Measurements from ENCODE around the gene EXOSC7. TPM values are rescaled to one million over a fixed set of nuclear protein-coding genes. Genes with fewer than 3 reads are reported as not detected.

Gene EXOSC7
- total and polyA plus RNA-seq, 9 of the 15 experiments (the other 6 are each of a cell fraction or from before 2014, with no cell fraction given) = 88.5 to 237 (median 112) TPM

- Histone ChIP-seq H3K9me1 (ENCODE audit: control insufficient read depth, insufficient read depth, low read length) (no peaks in the 10 kb centered on the region), H3K4me1 (replicated peaks in 1 of 2; ENCODE audit: control insufficient read depth in 2 of 2, insufficient read depth in 2 of 2, low read length in 2 of 2) (no peaks in the 10 kb centered on the region), H3K9ac (ENCODE audit: insufficient read depth in 1 of 2, low read depth in 2 of 2, low read length in 2 of 2) (no peak overlapping the region), H3K27me3 (ENCODE audit: control insufficient read depth in 2 of 2, insufficient read depth in 2 of 2, low read length in 2 of 2) (no peaks in the 10 kb centered on the region), H3K36me3 (ENCODE audit: control insufficient read depth, insufficient read depth, low read length) (peaks cover 86% of the 10 kb centered on the region), H3K79me2 (ENCODE audit: control insufficient read depth, insufficient read depth, low read length) (no peaks in the 10 kb centered on the region), H3K4me3 (no peak overlapping the region), H4K20me1 (replicated peaks; ENCODE audit: control insufficient read depth, insufficient read depth, low read length) (no peaks in the 10 kb centered on the region), H2AFZ (ENCODE audit: low read depth, low read length) (no peak overlapping the region), H3K4me2 (ENCODE audit: insufficient read depth, low read length) (no peak overlapping the region), H3K27ac (ENCODE audit: extremely low read depth, low read depth, low read length) (no peak overlapping the region), H3K9me3 (replicated peaks; ENCODE audit: control insufficient read depth, insufficient read depth, low read depth, low read length) (no peaks in the 10 kb centered on the region)
- DNase-seq (ENCODE audit: extremely low read depth in 1 of 4, low spot score in 3 of 4) (no peak), ATAC-seq (no peak), FAIRE-seq (no peak)
- intact Hi-C loops (cut with micrococcal nuclease) (no loop called here), in situ Hi-C loops (cut with MboI) (no loop called here)
- TF ChIP-seq EP400 (IDR thresholded peaks at IDR 0.05) (no peak), ZBTB43 (CRISPR knock-in tag; IDR thresholded peaks at IDR 0.05) (no peak), HNRNPLL (IDR thresholded peaks at IDR 0.05; ENCODE audit: low read depth, low read length, poor library complexity, severe bottlenecking) (no peak), USF2 (CRISPR knock-in tag; IDR thresholded peaks at IDR 0.05) (no peak), CREB3 (tag; conservative IDR thresholded peaks at IDR 0.05; ENCODE audit: low read depth) (no peak), BCOR (IDR thresholded peaks at IDR 0.05) (no peak)
- POLR2A ChIA-PET = interaction anchor here (1.5 to 1.6 kb wide), 2 partner anchors 9 to 10 kb away, joined by 5 read pairs; no protein-coding TSS in a partner anchor
- no TSS peak for BruUV-seq (replicated peaks)
- CTCF ChIA-PET (ENCODE audit: low intra/inter-chr PET ratio) = no interaction called here
Observed at GRCh38 chr3:45003406-45003805, 27.4 kb downstream of the EXOSC7 start.

All from K562 (cell line).